Dendritic cell treated with granulocyte-macrophage colony-stimulating factor and Interleukin-4, amounts not matched to agents 40 ng/mL and 50 ng/mL, for 4 days (primary cell): Measurements from ENCODE around the gene THOC5.

Experiments
- H3K27ac Mint-ChIP-seq: one replicate; pipeline ENCODE4 v1.8.0; 2022; ENCODE audit warnings: mild to moderate bottlenecking, mixed read lengths
- H3K27me3 Mint-ChIP-seq: one replicate; pipeline ENCODE4 v1.8.0; 2022; ENCODE audit warnings: mild to moderate bottlenecking, mixed read lengths
- H3K36me3 Mint-ChIP-seq: one replicate; pipeline ENCODE4 v1.8.0; 2022; ENCODE audit warnings: low read depth, mixed read lengths
- H3K4me1 Mint-ChIP-seq: one replicate; pipeline ENCODE4 v1.8.0; 2022; ENCODE audit warnings: low read depth, mixed read lengths
- H3K4me3 Mint-ChIP-seq: one replicate; pipeline ENCODE4 v1.8.0; 2022; ENCODE audit warnings: mild to moderate bottlenecking, moderate library complexity, mixed read lengths
- H3K9me3 Mint-ChIP-seq: one replicate; pipeline ENCODE4 v1.8.0; 2022; ENCODE audit warnings: mixed read lengths
- intact Hi-C: fragments of 100-400 bp; cut with micrococcal nuclease; formaldehyde crosslinking; loops from one replicate; pipeline ENCODE4 v1.15.0; 2022

Gene THOC5

DNA sequence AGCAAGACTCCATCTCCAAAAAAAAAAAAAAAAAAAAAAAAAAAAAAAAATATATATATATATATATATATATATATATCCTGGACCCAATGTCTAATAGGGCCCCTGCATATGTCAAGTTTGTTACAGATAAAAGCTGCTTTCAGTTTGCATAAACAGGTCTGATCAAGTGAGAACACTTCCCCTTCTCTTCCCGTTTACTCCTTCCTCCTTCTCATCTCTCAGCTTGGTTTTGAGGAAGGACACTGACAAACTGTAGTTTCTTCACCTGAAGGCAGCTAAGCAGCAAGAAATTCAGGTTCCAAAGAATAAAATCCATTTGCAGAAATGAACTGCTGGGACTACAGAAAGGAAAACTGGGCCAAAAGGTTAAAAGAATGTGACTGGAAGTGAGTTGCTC is 11.7 kb downstream of the THOC5 start:
- Mint-ChIP-seq H3K27ac (no peak overlapping the region), H3K4me3 (no peak overlapping the region), H3K4me1 (peaks cover 5% of the 10 kb centered on the region), H3K27me3 (no peaks in the 10 kb centered on the region), H3K36me3 (peaks cover 87% of the 10 kb centered on the region), H3K9me3 (no peaks in the 10 kb centered on the region)
- intact Hi-C loops, result no loop called here

DNA sequence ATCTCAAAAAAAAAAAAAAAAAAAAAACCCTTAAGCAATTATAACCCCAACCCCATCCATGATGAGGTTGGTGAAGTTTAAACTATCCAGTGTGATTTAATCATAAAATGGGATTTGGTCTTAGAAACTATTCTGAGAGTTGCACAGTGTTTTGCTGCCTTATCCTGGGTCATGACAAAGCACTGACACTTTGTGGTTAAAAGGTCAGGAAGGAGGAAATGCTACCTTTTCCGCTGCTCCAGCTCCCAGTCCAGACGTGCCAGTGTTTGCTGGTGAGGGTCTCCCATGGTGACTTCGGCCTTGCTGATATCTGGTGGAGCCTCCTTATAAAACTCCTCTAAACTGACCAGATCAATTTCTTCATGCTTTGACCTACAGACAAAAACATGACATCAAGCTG is 14.5 kb downstream of the THOC5 start:
- H3K36me3 Mint-ChIP-seq, result peaks cover 92% of the 10 kb centered on the region
- H3K4me3 Mint-ChIP-seq, result no peak overlapping the region
- peaks cover 5% of the 10 kb centered on the region for H3K4me1 Mint-ChIP-seq
- intact Hi-C loops, result no loop called here
- peaks cover 4% of the 10 kb centered on the region for H3K9me3 Mint-ChIP-seq
- no peak overlapping the region for H3K27ac Mint-ChIP-seq
- H3K27me3 Mint-ChIP-seq, result no peaks in the 10 kb centered on the region

GRCh38 chr22:29536411-29536810 is 17.1 kb downstream of the THOC5 start:
- Mint-ChIP-seq H3K9me3 (peaks cover 9% of the 10 kb centered on the region), H3K27ac (no peak overlapping the region), H3K27me3 (no peaks in the 10 kb centered on the region), H3K36me3 (peaks cover 98% of the 10 kb centered on the region), H3K4me1 (no peaks in the 10 kb centered on the region), H3K4me3 (no peak overlapping the region)
- intact Hi-C loops, result no loop called here

- Mint-ChIP-seq H3K9me3 (peaks cover 9% of the 10 kb centered on the region), H3K36me3 (peaks cover 99% of the 10 kb centered on the region), H3K27ac (no peak overlapping the region), H3K4me1 (no peaks in the 10 kb centered on the region), H3K27me3 (no peaks in the 10 kb centered on the region), H3K4me3 (no peak overlapping the region)
- intact Hi-C loops, result no loop called here
Measured at GRCh38 chr22:29531419-29531818, 22.1 kb downstream of the THOC5 start.

- peaks cover 99% of the 10 kb centered on the region for H3K36me3 Mint-ChIP-seq
- intact Hi-C loops, result no loop called here
- no peak overlapping the region for H3K27ac Mint-ChIP-seq
- H3K27me3 Mint-ChIP-seq, result no peaks in the 10 kb centered on the region
- no peaks in the 10 kb centered on the region for H3K4me1 Mint-ChIP-seq
- peaks cover 9% of the 10 kb centered on the region for H3K9me3 Mint-ChIP-seq
- H3K4me3 Mint-ChIP-seq, result no peak overlapping the region
Measured at GRCh38 chr22:29530716-29531115, 22.8 kb downstream of the THOC5 start.

DNA sequence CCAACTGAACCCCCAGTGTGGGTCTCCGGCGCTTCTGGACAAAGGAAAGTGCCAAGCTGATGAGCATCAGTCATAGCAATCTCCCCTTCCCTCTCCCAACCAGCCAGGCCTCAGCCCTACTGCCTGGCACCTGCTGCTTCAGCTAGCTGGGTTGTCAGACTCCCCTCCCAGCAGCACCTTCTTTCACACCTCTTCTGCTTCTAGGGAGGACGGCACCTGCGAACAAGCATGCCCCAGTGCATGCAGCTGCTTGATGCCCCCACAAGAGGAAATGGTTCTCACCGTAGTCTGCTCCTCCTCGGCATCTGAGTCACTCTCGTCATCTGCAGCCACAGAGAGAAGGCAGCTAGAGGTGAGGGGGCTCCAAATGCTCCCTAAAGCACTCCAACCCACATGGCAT is 25.4 kb downstream of the THOC5 start:
- intact Hi-C loops, result no loop called here
- Mint-ChIP-seq H3K4me1 (no peaks in the 10 kb centered on the region), H3K9me3 (no peaks in the 10 kb centered on the region), H3K27ac (no peak overlapping the region), H3K36me3 (peaks cover 99% of the 10 kb centered on the region), H3K4me3 (no peak overlapping the region), H3K27me3 (no peaks in the 10 kb centered on the region)

DNA sequence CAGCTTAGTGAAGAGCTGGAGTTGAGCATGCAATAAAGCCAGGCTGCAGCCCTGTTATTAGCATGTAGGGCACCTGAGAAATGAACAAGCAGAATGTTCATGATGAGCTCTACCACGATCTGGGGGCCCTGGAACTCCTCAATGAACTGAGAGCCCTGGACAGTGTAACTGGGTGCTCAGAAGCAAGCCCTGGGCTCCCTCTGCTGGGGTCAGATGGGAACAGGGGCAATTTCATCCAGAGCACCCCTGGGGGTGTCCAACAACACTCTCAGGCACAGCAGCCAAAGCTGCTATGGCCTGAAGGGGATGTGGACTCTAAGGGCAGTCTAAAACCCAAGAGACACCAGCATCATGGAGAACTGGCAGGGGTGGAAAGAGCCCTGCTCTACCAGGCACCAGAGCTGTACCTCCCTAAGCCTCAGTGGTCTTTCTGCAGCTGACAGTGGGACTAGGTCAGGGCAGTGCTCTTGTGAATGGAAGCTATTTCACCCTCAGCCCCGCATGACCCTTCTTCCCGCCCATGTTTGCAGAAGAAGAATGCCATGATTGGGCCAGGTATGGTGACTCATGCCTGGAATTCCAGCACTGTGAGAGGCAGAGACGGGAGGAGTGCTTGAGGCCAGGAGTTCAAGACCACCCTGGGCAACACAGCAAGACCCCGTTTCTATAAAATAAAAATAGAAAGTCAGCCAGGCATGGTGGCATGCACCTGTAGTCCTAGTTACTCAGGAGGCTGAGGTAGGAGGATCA is 28.9 kb downstream of the THOC5 start:
- no peak overlapping the region for H3K27ac Mint-ChIP-seq
- no peaks in the 10 kb centered on the region for H3K27me3 Mint-ChIP-seq
- H3K36me3 Mint-ChIP-seq, result peaks cover 96% of the 10 kb centered on the region
- no peaks in the 10 kb centered on the region for H3K4me1 Mint-ChIP-seq
- intact Hi-C loops, result loop anchor here (2.0 kb wide), 1 partner anchor 130 kb away; no protein-coding TSS in a partner anchor
- H3K9me3 Mint-ChIP-seq, result no peaks in the 10 kb centered on the region
- no peak overlapping the region for H3K4me3 Mint-ChIP-seq

DNA sequence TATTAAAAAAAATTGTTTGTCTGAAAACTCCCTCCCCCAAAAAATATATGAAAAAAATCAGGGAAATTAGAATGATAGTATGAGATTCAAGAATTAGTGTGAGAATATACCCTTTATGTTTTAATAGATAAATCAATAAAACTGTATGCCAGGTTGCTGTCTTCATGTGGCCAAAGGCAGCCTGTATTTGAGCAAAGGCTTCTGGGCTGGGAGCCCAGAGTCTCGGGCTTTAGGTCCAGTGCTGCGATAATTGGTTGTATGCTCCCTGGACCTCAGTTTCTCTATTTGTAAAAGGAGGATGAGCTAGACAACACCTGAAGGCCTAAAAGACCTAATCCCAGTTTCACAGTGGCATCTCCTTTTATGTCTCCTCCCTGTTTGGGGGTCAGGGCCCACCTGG is 29.8 kb downstream of the THOC5 start:
- no peak overlapping the region for H3K4me3 Mint-ChIP-seq
- H3K9me3 Mint-ChIP-seq, result no peaks in the 10 kb centered on the region
- H3K4me1 Mint-ChIP-seq, result no peaks in the 10 kb centered on the region
- H3K27me3 Mint-ChIP-seq, result no peaks in the 10 kb centered on the region
- intact Hi-C loops, result loop anchor here (2.0 kb wide), 1 partner anchor 129 kb away; no protein-coding TSS in a partner anchor
- H3K27ac Mint-ChIP-seq, result no peak overlapping the region
- peaks cover 96% of the 10 kb centered on the region for H3K36me3 Mint-ChIP-seq

GRCh38 chr22:29521526-29521925 is 32.0 kb downstream of the THOC5 start:
- Mint-ChIP-seq H3K27ac (no peak overlapping the region), H3K27me3 (no peaks in the 10 kb centered on the region), H3K9me3 (no peaks in the 10 kb centered on the region), H3K4me3 (no peak overlapping the region), H3K36me3 (peaks cover 94% of the 10 kb centered on the region), H3K4me1 (no peaks in the 10 kb centered on the region)
- intact Hi-C loops, result no loop called here

DNA sequence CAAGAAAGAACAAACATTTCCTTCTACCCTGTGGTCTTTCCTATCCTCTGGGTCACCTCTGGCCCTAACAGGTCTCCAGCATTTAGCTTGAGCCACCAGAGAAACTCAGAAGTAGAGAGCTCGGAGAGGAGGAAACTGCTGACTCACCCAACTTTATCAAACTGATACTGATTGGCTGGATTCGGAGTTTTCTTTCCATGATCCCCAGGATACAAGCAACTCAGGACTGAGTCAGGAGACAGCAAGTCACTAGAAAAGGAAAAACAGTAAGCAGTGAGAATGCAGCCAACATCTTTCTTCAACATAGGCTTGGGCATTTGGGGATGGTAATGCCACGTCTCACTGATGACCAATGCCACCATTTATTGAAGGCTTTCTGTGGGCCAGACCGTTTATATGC is 32.7 kb downstream of the THOC5 start:
- no peaks in the 10 kb centered on the region for H3K9me3 Mint-ChIP-seq
- H3K27me3 Mint-ChIP-seq, result no peaks in the 10 kb centered on the region
- peaks cover 94% of the 10 kb centered on the region for H3K36me3 Mint-ChIP-seq
- no peaks in the 10 kb centered on the region for H3K4me1 Mint-ChIP-seq
- H3K27ac Mint-ChIP-seq, result no peak overlapping the region
- H3K4me3 Mint-ChIP-seq, result no peak overlapping the region
- intact Hi-C loops, result no loop called here

DNA sequence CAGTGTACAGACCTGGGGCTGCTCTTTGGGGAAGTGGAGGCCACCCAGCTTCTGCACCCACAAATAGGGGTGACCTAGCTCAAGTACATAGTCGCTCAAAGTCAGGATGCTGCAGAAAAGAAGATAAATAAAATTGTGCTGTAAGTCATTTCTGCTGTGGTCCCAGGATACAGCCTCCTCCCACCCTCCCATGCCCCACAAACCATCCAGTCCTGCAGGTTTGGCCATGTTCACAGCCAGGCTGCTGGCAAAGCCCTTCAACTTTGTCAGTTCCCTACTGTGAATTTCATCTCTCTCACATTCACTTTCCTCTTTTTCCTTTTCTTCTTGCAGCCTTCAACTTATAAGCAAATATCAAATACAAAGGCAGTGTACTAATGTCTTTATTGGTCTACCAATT is 33.6 kb downstream of the THOC5 start:
- Mint-ChIP-seq H3K9me3 (no peaks in the 10 kb centered on the region), H3K4me1 (no peaks in the 10 kb centered on the region), H3K27ac (no peak overlapping the region), H3K4me3 (no peak overlapping the region), H3K27me3 (no peaks in the 10 kb centered on the region), H3K36me3 (peaks cover 94% of the 10 kb centered on the region)
- intact Hi-C loops, result no loop called here

GRCh38 chr22:29518427-29518826 is 35.1 kb downstream of the THOC5 start:
- H3K4me1 Mint-ChIP-seq, result no peaks in the 10 kb centered on the region
- no peak overlapping the region for H3K27ac Mint-ChIP-seq
- intact Hi-C loops, result no loop called here
- H3K27me3 Mint-ChIP-seq, result no peaks in the 10 kb centered on the region
- peaks cover 92% of the 10 kb centered on the region for H3K36me3 Mint-ChIP-seq
- H3K9me3 Mint-ChIP-seq, result no peaks in the 10 kb centered on the region
- H3K4me3 Mint-ChIP-seq, result no peak overlapping the region

DNA sequence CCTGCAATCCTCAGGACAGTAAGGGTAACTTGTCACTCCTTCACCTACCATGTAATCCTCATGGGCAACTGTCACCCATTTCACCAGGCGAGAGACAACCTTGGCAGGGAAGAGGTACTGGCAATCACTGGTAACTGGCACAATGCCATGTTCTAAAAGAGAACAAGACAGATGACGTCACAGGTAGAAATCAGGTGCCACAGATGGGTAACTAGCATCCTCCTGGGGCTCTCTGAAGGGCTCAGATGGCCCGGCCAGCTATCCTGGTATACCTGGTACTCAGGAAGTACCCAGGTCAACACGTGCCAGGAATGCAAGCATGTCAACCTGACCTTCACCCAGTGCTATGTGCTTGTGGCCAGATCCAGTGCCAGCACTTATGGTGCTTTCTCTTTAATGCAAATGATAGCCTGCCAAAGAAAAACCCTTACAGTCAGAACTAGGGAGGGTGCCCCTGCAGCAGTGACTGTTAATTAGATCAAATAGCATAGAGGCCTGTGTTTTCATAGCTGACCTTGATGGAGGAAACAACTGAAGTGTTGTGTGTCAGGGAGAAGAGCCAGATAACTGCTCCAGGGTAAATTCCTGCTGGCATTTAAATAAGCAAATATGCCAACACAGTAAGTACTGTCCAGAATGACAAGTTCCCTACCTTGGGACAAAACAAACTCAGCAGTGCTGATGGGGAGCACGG is 36.2 kb downstream of the THOC5 start:
- Mint-ChIP-seq H3K4me1 (no peaks in the 10 kb centered on the region), H3K9me3 (no peaks in the 10 kb centered on the region), H3K36me3 (peaks cover 94% of the 10 kb centered on the region), H3K27ac (no peak overlapping the region), H3K27me3 (no peaks in the 10 kb centered on the region), H3K4me3 (no peak overlapping the region)
- intact Hi-C loops, result no loop called here

DNA sequence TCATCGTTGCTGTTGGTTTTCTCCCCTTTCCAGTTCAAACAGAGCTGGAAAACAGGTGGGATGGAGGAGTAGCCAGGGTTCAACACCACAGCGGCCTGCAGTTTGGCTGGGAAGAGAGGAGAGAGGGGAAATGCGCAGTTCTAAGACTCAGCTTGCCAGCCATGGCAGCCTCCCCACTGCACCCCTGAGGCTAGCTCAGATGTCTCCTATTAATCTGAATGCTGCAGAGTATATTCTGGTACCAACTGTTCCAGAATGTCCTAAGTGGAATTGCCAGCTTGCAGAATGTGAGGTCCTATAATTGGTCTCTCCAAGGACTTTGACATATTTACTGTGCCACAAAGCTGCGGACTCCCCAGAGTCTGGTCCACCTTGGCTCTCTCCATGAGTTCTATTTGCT is 41.5 kb downstream of the THOC5 start:
- intact Hi-C loops, result no loop called here
- Mint-ChIP-seq H3K4me3 (no peak overlapping the region), H3K9me3 (no peaks in the 10 kb centered on the region), H3K27ac (no peak overlapping the region), H3K4me1 (no peaks in the 10 kb centered on the region), H3K36me3 (peaks cover 98% of the 10 kb centered on the region), H3K27me3 (no peaks in the 10 kb centered on the region)
